GM04503 (cell line): Measurements from ENCODE around the gene BTBD9.

Source experiments
- DNase-seq: peaks from one replicate; pipeline ENCODE4 v3.0.0-alpha.2; 2012; ENCODE audit warnings: low read depth

The BTBD9 gene

DNA sequence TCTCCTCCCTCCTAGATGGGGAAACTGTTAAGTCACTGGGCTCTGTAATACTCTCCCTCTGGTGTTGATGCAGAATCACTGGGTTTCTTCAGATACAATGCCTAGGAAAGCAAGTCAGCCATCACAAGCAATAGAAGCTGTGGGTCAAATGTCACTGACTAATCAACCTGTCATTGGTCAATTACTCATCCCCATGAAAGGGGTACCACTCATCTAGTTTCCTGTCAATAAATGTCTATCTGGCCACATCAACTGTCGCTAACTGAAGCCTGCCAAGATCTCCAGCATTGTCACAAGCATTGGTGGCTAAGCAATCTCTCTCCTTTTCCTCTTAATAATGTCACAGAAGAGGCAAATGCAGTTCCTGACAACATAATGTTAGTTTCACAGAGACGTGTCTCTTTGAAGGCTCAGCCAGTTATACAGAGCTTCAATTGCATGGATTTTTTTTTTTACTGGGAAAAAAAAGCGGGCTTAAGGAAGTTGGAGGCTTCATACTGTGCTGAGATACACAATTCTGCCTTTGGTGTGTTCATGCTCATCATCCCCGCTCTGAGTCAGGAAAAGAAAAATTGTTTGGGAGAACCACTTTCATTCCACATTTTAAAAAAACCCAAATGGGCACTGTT, 355.9 kb downstream of the BTBD9 start:
- DNase-seq, result no peak

DNA sequence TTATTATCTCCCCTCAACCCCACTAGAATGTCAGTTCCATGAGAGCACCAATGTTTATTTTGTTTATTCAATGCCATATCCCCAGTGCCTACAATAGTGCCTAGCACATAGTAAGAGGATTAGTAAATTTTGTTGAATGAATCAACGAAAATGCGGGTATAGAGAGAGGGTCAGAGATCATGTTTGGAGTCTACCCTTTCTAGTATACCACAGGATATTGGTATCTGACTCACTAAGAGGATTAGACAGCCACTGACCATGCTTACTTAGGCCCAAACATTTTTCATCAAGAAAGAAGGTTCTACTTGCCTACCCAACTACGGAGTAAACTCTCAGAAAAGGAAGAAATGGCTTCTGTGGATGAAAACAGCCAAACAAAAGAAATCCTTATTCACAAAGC, 356.8 kb downstream of the BTBD9 start:
- DNase-seq, result no peak

DNA sequence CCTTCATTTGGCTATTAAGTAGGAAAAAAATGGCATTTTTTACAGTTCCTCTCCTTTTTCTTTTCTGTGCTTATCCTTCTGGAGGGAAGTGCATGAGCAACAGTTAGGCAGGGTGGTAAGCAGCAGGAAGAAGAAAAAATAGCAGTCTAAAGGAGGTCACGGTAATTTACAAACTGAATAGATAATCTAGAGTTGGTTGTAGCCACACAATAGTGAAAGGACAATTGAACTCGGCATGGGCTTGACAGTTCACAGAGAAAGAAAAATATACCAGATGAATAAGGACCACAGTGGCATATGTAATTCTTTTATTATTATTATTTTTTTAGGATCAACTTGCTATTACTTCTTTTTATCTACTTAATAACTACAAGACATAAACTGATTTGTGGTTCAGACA, 358.6 kb downstream of the BTBD9 start:
- no peak for DNase-seq

DNA sequence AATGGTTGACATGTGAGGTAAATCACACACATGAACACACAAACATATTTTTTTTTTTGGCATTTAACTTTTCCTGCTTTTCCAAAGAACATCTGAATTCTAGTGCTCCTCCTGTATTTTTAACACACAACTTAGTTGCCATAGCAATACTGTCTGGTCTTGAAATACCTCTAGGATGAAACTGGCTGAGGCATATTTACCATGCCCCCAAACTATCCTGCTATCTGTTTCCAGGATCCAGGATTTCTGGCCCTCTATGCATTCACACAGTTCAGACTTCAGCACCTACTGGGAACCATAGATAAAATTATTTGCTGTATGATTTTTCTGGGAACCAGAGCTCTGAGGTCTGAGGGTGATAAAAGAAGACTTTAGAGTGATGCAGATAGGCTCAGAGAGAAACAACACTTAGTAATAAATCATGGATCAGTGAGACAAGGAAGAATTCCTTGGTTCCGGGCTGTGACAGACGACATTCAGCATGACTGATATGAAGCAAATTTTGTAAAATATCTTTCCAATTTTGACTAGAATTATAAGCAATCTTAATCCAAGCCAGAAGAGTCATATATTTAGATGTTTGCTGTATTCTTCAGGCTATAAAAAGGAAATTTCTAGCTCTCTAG, 359.7 kb downstream of the BTBD9 start:
- DNase-seq, result no peak

DNA sequence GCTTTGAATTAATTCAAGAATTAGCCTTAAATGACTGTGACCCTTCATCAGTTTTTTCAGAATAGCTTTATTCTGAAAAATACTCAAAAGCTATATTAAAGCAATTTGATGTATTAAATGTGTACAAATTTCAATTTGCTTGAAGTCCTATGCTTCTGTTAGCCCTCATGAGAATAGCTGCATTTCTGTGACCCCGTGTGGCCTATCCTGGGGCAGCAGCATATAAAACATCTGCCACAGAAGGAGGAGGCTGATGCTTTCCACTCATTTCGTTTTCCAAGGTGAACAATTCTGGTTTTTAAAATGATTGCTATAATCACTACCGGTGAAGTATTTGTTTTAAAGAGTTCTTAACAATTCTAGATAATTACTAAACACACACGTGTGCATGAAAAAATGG, 360.3 kb downstream of the BTBD9 start:
- no peak for DNase-seq

DNA sequence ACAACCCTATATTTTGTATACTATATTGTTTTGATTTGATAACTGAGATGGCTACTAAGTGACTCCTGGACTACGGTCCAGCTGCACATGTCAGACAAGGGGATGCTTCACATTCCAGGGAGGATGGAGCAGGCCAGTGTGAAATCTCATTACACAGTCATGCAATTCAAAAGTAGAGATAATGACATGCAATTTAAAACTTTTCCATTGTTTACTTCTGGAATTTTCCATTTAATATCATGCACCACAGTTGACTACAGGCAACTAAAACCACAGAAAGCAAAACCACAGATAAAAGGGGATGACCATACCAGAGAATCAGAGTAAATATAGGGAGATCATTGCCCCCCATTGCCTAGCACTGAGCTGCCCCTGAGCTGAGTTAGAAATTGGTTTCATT, 366.4 kb downstream of the BTBD9 start:
- peak; percentile 67 for DNase-seq

DNA sequence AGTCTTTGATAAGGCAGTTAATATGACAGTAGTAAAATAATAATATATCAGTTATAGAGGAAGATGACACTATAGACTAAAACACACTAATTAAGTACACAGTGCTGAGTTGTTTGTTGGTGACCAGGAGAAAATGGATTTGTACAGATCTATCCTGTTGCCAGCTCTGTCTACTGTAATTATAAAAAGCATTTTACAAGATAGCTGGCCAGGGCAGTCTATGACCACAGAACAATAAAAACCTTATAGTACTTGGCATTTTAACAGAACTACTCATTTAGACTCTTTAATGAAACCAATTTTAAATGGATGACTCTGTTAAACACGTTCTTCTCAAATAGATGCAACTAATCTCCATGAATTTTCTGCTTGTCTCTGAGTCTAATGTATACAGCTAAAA, 367.5 kb downstream of the BTBD9 start:
- DNase-seq, result no peak

DNA sequence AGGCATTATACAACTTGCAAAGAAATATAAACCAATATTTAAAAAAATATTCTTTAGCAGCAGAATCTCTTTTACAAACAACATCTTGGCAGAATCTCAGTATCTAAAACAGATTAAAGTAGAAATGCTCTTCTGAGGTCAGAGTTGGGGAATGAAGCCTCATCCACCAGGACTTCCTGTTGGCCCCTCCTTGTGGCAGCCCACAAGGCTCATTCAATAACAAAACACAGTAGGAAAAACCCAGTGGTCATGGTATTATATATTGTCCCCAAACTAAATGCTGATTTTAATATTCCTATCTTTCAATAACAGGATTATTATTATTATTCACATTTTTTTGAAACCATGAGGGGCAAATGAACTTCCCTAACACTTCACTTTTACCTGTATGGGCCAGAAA, 368.6 kb downstream of the BTBD9 start:
- no peak for DNase-seq

DNA sequence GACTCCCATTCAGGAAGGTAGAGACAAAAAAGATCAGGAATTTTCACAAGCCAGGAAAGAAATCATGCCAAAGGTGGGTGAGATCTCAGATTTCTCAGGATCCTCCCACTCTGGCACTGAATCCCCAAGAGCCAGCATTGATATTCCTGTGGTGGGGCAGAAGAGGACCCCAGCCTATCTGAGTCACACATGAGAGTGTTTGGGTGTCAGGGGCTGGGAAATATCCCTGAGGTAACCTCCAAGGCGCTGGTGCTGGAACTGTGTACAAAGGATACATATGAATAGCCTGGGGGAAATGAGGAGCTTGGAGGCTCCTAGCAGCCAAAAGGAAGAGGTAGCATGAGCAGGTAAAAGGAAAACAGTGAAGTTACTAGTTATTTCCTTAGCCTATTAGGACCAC, 369.4 kb downstream of the BTBD9 start:
- DNase-seq, result no peak

DNA sequence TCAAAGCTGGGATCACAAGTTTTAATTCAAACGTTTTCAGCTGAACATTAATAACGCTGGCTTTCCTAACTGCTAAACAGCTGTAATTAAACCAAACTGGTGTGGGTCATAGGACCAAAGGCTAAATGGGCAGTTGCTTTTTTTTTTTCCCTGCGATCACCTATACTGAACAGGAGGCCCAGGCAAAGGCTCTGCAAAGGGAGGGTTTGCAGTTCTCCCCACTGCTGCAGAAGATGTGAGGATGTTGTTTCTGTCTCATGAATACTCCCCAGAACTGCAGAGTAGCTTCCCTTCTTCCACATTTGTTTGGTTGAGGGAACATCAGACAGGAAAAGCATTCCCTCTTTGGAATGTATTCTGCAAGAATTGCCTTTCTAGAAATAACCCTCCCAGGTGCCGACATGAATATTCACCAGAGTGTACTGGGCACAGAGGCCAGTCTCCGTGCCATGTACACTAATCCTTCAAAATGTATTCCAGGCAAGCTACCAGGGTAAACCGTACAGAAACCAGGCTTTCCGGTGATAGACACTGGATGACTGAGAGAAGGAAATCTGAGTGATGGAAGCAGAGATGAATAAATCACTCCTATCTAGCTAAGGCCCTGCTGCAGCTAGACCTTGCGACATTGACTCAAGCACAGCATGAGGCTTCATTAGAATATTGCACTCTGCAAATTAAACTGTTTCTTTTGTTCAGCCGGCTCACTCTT, 370.1 kb downstream of the BTBD9 start:
- no peak for DNase-seq

DNA sequence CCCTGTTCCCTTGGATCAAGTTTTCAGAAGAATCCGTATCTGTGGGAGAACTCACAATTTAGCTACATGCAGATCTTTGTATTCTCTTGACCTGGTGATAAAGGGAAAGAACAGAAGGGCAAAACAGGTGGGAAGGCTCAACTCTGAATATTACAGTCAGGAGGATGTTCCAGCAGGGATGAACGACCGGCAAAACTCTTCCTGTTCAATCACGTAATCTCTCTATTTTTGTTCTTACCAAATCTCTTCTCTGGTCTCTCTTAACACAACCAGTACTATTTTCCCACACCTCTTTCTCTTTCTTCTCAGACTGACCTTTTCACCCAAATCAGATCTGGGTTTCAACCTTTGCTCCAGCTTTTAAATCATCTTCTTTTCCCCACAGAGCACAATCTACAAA, 371.4 kb downstream of the BTBD9 start:
- no peak for DNase-seq

DNA sequence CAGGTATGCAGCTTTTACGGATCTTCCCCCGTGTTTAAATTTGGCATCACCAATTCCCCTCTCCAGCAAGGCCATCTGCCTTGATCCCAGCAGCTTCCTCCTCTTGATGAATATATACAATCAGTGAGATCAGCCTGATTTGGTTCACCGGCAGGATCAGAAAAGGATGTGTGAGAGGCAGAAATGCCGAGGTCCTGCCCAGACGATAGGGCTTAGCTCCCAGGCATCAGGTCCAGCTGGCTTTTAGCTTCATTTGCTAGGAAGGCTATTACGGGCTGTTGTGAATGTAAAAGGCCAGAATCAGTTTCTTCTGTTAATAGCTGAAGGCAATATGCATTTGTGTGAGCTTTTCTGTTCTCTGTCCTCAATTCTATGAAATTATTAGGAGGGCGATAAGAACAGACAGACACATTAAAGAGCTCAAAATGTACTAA, 372.8 kb downstream of the BTBD9 start:
- no peak for DNase-seq

DNA sequence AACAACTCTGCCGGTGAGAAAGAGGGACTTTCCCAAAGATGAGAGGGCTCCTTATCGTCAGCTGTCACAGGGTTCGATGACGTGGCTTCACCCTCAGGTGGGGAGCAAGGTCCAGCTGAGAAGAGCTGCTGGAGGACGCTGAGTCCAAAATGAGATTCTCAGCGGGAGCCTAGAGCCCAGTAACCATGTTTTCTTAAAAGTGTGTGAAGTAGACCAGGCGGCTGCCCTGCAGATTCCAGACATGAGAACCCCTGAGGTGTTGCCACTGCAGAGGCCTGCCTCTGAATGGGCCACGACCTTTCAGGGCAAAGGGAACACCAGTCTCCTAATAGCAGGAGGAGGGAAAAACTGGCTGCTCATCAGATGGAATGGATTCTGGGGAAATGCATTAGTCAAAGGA, 375.1 kb downstream of the BTBD9 start:
- no peak for DNase-seq

DNA sequence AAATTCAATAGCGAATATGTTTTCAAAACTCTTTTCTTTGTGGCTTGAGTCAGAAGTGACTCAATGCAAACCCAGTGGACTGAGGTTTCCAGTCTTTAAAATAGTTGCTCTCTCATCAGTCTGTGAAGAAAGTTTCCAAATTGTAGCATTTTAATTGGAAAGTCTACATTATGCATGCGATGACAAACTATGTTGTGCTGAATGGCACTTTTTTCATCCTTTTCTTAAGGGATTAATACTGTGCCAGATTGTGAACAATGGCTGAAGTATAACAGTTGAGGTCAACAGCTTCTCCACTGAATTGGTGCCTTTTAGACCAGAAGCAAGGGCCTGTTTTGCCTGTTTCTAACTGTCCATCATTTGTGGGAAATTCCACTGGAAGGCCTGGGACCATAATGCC, 377.1 kb downstream of the BTBD9 start:
- peak; percentile 78 for DNase-seq

DNA sequence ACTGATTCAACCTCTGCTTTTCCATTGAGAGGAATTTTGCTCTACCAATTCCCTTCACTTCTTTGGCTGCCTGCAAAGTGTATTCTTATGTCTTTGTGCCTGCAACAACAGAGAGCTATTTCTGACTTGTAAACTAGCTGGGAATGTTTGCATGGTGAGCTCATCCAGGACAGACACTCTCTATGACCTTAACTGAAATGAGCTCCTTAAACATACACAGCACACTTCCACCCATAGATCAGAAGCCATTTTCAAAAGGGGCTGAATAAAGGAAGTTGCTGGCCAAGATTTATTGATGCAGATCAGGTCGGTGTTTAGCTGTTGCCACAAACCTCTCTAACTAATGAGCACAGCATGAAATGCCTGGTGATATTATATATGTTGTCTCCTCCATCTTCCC, 377.7 kb downstream of the BTBD9 start:
- peak; percentile 67 for DNase-seq

DNA sequence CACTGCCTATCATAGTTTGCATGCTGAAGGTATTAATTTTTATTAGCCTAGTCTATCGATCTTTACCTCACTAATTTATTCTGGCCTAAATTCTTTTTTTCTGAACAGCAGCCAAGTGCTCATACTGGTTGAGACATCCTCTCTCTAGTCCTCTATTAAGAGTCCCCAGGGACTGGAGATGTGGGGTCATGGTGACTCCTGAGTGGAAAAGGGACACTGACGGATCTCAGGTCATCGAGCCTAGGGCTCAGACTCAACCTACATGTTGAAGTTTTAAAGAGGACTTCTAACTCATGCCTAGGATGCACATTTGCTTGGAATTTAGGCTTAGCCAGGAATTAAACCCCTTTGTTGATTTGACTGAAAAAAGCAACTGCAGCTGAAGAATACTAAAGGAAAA, 378.1 kb downstream of the BTBD9 start:
- DNase-seq, result no peak

DNA sequence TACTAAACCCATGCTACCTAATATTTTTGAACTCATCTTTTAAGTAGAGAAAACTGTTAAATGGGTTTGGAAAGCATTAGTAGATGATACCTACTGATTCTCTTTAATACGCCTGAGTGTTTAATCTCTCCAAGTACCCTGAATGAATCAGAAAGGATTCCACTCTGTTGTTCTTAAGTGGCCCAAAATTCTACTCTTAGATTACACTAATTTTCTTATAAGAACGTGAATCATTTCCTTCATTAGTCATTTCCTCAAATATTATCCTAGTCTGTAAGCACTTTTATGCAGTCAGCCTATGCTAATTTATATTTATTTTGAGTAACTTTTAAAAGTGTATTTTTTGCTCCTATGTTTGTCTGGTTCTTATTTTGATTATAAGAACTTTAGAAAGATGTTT, 380.0 kb downstream of the BTBD9 start:
- no peak for DNase-seq

DNA sequence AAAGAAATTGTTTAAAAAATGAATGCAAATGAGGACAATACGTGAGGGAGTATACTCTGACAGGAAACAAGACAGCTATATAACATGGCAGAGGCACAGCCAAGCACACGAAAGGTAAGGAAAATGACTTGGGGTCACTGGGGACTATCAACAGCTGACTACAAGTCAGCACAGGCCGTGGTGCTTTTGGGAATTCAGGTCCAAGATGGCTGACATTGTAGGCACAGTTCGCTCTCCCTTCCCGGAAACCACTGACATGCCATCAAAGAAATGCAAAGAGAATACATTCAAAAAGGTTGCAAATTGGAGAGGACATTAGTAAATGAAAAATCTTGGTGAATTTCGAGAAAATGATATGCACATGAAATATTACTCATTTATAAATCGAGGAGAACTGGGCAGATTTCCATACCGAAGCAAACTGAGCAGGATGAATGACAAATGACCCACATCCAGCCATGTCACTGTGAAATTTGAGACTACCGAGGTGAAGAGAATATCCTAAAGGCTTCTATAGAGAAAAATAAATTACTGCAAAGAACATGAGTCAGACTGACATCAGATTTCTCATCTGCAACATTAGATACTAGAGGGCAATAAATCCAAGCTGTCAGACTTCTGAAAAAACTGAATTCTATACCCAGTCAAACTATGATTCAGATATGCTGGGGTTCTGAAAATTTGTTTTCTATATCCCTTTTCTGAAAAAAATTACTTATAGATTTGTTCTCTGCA, 391.1 kb downstream of the BTBD9 start:
- DNase-seq, result no peak

DNA sequence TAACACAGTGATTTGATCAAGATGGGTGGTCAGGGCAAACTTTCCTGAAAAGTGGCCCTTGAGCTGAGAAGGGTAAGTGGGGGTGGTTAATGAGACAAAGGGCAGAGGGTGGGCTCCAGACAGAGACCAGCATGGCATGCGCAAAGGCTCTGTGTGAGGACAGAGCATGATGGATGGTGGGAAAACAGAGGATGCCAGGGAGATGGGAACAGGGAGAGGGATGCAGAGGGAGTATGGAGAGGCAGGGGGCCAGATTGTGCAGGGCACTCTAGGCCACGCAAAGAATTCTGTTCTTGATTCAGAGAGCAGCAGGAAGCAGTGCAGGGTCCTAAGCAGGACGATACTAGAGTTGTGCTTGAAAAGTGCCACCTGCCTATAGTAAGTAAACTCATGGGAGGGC, 394.4 kb downstream of the BTBD9 start:
- no peak for DNase-seq

DNA sequence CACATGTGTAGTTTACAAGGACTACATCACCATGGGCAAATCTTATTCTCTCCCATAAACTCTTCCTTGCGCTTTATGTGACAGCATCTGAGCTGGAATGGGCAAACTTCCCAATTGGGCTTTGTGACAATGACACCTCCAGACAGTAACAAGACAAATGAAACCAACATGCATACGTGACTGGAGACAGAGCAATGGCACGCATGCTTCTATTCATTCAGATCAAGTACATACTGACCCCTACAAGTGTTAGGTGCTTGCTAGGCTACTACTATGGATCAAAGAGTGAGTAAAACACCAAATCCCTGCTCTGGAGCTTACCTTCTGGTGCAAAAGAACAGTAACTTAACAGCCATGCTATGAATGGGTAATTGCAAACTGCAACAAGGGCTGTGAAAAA, 394.9 kb downstream of the BTBD9 start:
- no peak for DNase-seq

DNA sequence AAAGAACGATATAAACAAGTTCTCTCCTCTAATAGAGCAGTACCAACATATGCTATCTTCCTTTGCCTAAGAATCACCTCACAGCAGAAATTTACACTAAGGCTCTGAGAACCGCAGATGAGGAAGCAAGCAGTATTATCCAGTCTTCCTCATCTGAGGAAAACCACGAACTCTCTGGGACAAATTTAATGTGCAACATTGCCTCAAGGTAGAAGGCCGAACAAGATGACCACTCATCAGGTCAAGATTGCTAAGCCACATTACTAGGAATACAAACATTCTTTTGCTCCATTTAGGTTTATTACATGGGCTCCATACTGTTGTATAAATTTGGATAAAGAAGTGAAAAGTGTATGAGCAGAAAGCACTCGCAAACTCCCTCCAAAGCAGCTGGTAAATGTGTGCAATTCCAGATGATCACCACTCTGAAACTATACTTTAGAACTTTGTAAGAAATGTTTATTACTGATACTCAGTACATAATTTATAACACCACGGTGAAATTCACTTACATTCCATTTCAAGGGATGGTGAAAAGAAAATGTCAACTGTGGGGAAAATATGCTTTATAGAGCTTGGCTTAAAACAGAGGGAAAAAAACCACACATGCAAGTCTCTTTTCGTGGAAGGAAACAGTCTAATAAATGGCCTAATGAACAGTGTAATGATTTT, 398.4 kb downstream of the BTBD9 start:
- DNase-seq, result peak; percentile 7

DNA sequence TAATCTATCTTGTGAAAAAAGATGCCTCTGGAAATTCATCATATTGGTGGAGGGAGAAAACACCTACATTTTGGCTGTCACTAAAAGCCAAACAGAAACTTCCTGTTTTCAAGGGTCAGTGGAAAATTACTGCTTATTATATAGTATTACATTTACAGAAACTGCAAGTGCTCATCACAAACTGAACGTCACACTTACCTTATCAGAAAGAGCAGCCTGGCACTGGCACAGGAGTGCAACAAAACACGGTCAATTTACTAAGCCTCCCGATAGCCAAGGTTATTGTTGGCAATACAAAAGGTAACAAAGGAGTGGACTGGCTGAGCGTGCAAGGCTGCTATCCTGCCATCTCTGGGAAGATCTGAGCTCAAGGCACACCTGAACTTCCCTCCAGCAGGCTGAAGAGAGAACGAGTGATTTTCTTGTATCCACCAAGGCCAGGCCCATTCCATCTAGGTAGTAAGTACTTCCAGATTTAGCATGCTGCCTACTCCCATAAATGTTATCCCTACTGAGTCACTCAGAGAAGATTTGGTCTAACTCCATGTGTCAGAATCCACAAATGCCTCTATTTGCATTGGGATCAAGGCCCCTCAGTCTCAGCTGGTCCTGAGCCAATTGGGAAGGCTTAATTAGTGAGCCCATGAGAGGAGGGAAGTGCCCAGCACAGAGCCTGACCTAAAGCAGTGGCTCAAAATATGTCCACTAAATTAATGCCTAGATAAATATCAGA, 399.8 kb downstream of the BTBD9 start:
- peak; percentile 43 for DNase-seq
